Psoas muscle (tissue), 8 donors: ENCODE results near the gene FILIP1. TPM values are rescaled to one million over a fixed set of nuclear protein-coding genes. Genes with fewer than 3 reads are reported as not detected.

Source experiments
- ATAC-seq, 4 donors: fragments of 200-7000 bp; cut with Tn5 transposase; one replicate each; pipeline ENCODE4 v1.9.1; 2020; ENCODE audit warnings: moderate library complexity in 3 of 4, mild to moderate bottlenecking in 2 of 4
- DNase-seq, 2 donors: peaks; one replicate each; pipeline ENCODE4 v3.0.0-alpha.2; 2020
- H3K27ac ChIP-seq: fragments of 200-600 bp; one replicate; pipeline ENCODE4 v1.8.0; 2022
- H3K27me3 ChIP-seq, 3 donors: fragments of 200-600 bp in 1 of 3; one replicate each; pipeline versions ENCODE4 v1.6.1 to v1.8.0; 2013 to 2022; ENCODE audit warnings: low read length in 2 of 3, mild to moderate bottlenecking in 2 of 3, moderate library complexity in 1 of 3; ENCODE audit not compliant: insufficient read depth in 3 of 3
- H3K36me3 ChIP-seq, 2 donors: fragments of 200-600 bp in 1 of 2; one replicate each; pipeline versions ENCODE4 v1.6.1 to v1.8.0; 2013 to 2022; ENCODE audit warnings: low read depth in 1 of 2, mild to moderate bottlenecking in 1 of 2, moderate library complexity in 1 of 2; ENCODE audit not compliant: insufficient read depth in 1 of 2
- H3K4me1 ChIP-seq: fragments of 200-600 bp; one replicate; pipeline ENCODE4 v1.8.0; 2022
- H3K4me3 ChIP-seq: fragments of 200-600 bp; one replicate; pipeline ENCODE4 v1.8.0; 2022; ENCODE audit warnings: mild to moderate bottlenecking
- H3K9me3 ChIP-seq: fragments of 200-600 bp; one replicate; pipeline ENCODE4 v1.8.0; 2022
- WGBS, 3 donors: extraction: QIAGEN DNeasy Blood & Tissue Kit; methylation state at CpG; one replicate each; pipeline versions ENCODE4 v1.1.6 to v1.1.7; 2013; 5-methylcytosine and 5-hydroxymethylcytosine counted together
- intact Hi-C, 2 donors: fragments of 100-400 bp; cut with DNase I; formaldehyde crosslinking; loops; one replicate each; pipeline versions ENCODE4 v1.11.0 to v1.14.2; 2022
- polyA plus RNA-seq, 3 donors: library from polyadenylated mRNA; stranded (reverse); fragments of 200-250 nt; gene quantifications; one replicate each; pipeline ENCODE4 v1.2.3, GENCODE V29; 2013
- total RNA-seq, 4 donors: library from RNA; stranded (reverse); fragmentation: NEBNext Ultra II Directional in 2 of 4; extraction: Animal tissue kit (Norgen Biotek cat#: 25700) in 2 of 4; gene quantifications; one replicate each; pipeline versions ENCODE4 v1.2.1 to v1.2.4, GENCODE V29; 2021 to 2023
- TF ChIP-seq, protein P1 (sequence below): fragments of 200-600 bp; IDR thresholded peaks from one replicate; pipeline ENCODE4 v1.8.0; 2022; ENCODE audit warnings: antibody characterized with exemption
- donor health status: healthy with polysubstance abuse.
- donor health status: DM: no; HTN: no; CAD: no; lungs with moderate emphysema.
- donor health status: Bipolar disorder and iron deficiency.
- donor health status: healthy.
- donor health status: DM: yes; HTN: yes; CAD: no.
- donor health status: DM: no; HTN: no; CAD: no.
- donor health status: DM: no; HTN: no; CAD: no.
- donor health status: DM: yes; HTN: yes; CAD: no.

The FILIP1 gene
- total and polyA plus RNA-seq, 7 donors: 2.8 to 129 (median 71.5) TPM

DNA sequence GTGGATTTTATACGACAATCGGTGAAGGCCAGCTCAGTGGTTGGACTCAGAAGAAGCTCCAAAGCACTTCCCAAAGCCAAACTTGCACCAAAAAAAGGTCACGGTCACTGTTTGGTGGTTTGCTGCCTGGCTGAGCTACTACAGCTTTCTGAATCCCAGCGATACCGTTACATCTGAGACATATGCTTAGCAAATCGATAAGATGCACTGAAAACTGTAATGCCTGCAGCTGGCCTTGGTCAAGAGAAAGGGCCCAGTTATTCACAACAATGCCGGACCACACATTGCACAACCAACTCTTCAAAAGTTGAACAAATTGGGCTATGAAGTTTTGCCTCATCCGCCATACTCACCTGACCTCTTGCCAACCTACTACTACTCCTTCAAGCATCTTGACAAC is 70.2 kb downstream of the FILIP1 start:
- Histone ChIP-seq H3K9me3 (no peaks in the 10 kb centered on the region), H3K36me3 (no peaks in the 10 kb centered on the region), H3K27me3 (no peaks in the 10 kb centered on the region), H3K27ac (no peak overlapping the region), H3K4me3 (no peak overlapping the region), H3K4me1 (peaks cover 88% of the 10 kb centered on the region)
- TF ChIP-seq, protein P1, sequence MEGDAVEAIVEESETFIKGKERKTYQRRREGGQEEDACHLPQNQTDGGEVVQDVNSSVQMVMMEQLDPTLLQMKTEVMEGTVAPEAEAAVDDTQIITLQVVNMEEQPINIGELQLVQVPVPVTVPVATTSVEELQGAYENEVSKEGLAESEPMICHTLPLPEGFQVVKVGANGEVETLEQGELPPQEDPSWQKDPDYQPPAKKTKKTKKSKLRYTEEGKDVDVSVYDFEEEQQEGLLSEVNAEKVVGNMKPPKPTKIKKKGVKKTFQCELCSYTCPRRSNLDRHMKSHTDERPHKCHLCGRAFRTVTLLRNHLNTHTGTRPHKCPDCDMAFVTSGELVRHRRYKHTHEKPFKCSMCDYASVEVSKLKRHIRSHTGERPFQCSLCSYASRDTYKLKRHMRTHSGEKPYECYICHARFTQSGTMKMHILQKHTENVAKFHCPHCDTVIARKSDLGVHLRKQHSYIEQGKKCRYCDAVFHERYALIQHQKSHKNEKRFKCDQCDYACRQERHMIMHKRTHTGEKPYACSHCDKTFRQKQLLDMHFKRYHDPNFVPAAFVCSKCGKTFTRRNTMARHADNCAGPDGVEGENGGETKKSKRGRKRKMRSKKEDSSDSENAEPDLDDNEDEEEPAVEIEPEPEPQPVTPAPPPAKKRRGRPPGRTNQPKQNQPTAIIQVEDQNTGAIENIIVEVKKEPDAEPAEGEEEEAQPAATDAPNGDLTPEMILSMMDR: no peak
- 55 to 65% (median 61%) methylated on average over 8 of the region's 8 CpGs for WGBS, 3 donors
- DNase-seq (no peak), ATAC-seq (no peak)
- intact Hi-C loops: no loop called here

DNA sequence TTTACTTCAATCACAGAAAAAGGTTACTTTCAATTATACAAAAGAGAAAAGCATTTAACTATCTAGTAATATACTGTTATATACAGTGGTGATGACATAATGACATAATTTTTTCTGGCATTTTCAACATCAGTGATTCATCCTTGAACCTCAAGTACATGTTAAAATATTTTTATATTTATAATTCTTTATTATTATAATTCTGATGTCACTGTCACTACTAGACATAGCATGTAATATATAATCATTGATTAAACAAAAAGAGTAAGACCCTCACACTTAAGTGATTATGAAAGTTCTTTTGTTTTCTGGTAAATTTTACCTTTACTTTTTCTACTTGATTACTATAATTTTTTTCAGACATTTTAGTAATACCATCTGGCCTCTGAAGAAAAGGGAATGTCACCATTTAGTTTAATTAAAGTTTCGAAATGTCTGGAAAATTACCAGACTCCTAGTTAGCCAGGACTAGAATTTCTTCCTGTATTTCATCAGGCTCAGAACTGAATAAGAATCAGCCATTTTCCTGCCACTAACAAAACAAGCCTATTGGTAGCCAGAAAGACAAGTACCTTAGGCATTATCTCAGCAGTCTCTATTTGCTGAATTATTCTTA is 71.5 kb downstream of the FILIP1 start:
- TF ChIP-seq, protein P1: no peak
- Histone ChIP-seq H3K27ac (peak overlapping the region; percentile 53), H3K4me1 (peaks cover 88% of the 10 kb centered on the region), H3K9me3 (no peaks in the 10 kb centered on the region), H3K27me3 (no peaks in the 10 kb centered on the region), H3K4me3 (no peak overlapping the region), H3K36me3 (no peaks in the 10 kb centered on the region)
- 18 to 37% (median 19%) methylated on average over 1 of the region's 1 CpG for WGBS, 3 donors
- intact Hi-C loops: no loop called here
- ATAC-seq: peak in 1 of 4 donors; percentile 19
- DNase-seq: no peak

DNA sequence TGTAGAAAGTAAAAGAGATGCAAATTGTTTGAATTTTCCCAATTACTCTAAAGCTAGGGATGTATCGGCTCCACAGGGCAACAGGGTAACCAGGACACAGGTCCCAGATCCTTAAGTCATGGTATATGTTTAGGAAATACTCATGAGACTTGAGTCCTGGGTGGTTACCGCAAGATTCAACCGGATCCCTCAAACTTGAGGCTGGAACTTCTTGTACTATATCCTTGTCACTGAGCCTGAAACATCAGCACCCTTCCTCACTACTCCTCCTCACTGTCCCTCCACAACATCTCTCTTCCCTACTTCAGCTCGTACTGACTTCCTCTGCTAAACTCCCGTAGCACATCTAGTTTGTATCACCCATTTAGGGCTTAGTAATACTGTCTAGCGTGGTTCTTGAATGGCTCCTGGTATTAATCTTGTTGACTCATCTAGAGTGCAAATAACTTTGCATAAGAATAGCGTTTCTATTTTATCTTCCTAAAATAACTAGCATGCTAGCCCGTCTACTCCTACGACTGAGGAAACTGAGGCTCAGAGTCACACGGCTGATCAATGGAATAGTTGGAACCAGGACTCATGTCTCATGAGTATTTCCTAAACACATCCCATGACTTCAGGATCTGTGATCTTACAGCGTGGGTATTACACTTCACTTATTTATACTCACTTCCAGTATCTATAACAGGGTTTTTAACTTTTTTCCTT is 72.1 kb downstream of the FILIP1 start:
- Histone ChIP-seq H3K9me3 (no peaks in the 10 kb centered on the region), H3K4me1 (peaks cover 93% of the 10 kb centered on the region), H3K27me3 (no peaks in the 10 kb centered on the region), H3K36me3 (no peaks in the 10 kb centered on the region), H3K27ac (peak overlapping the region; percentile 53), H3K4me3 (no peak overlapping the region)
- DNase-seq: no peak
- intact Hi-C loops: no loop called here
- TF ChIP-seq, protein P1: no peak
- 58 to 90% (median 67%) methylated on average over 11 of the region's 11 CpGs for WGBS, 3 donors
- peak; percentile 52 to 69 (median 61) for ATAC-seq

DNA sequence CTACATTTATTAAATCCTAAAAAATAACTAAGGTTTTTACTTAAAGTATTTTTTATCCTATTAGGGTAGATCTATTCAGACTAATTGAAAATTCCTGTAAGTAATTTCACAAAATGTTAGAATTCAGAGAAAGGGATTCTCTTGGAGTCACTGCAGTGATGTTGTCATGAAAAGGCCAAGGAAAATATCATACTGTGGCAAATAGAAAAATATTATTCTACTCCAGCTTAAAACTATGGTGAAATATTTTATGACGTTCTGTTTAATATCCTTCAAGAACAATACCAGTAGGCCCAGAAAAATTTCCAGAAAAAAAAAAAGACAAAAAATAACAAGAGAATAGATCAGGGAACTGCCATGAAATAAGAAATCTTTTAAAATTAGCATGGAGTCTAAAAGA is 73.6 kb downstream of the FILIP1 start:
- DNase-seq: no peak
- peaks cover 93% of the 10 kb centered on the region for H3K4me1 ChIP-seq
- no peaks in the 10 kb centered on the region for H3K27me3 ChIP-seq
- no peaks in the 10 kb centered on the region for H3K36me3 ChIP-seq
- peak overlapping the region; percentile 12 for H3K27ac ChIP-seq
- intact Hi-C loops: no loop called here
- WGBS, 3 donors: 64 to 81% (median 73%) methylated on average over 1 of the region's 1 CpG
- ATAC-seq: no peak
- H3K4me3 ChIP-seq: no peak overlapping the region
- TF ChIP-seq, protein P1: no peak
- no peaks in the 10 kb centered on the region for H3K9me3 ChIP-seq
